ENCODE data around the gene ANXA11.
"Not testable (repeated sequence)": the region's sequence is repeated elsewhere in the genome, so short reads cannot be mapped to it uniquely, and the experiment has no call there.

The ANXA11 gene

GRCh38 chr10:80210259-80210658 is 4.9 kb upstream of the ANXA11 start:
- no peak for DNase-seq (ENCODE audit: low read depth in 2 of 2)

GRCh38 chr10:80207768-80208370 is 2.5 kb upstream of the ANXA11 start:
- no peak for DNase-seq (ENCODE audit: low read depth in 2 of 2)

- DNase-seq (ENCODE audit: low read depth in 2 of 2), result no peak
Observed at GRCh38 chr10:80206277-80206655, 929 bp upstream of the ANXA11 start.

- no peak for DNase-seq (ENCODE audit: low read depth in 2 of 2)
Observed at GRCh38 chr10:80204677-80205476, 460 bp downstream of the ANXA11 start.

- no peak for DNase-seq (ENCODE audit: low read depth in 2 of 2)
Observed at GRCh38 chr10:80203835-80204676, 1.3 kb downstream of the ANXA11 start.

- peak in 1 of 2 donors; percentile 42 for DNase-seq (ENCODE audit: low read depth in 2 of 2)
Observed at GRCh38 chr10:80202934-80203834, 2.2 kb downstream of the ANXA11 start.

GRCh38 chr10:80202530-80202929 is 2.8 kb downstream of the ANXA11 start:
- DNase-seq (ENCODE audit: low read depth in 2 of 2), result not testable (repeated sequence)

- no peak for DNase-seq (ENCODE audit: low read depth in 2 of 2)
Observed at GRCh38 chr10:80201608-80202141, 3.7 kb downstream of the ANXA11 start.

- DNase-seq (ENCODE audit: low read depth in 2 of 2), result no peak
Observed at GRCh38 chr10:80200687-80201086, 4.7 kb downstream of the ANXA11 start.

- no peak for DNase-seq (ENCODE audit: low read depth in 2 of 2)
Observed at GRCh38 chr10:80200259-80200658, 5.1 kb downstream of the ANXA11 start.

- no peak for DNase-seq (ENCODE audit: low read depth in 2 of 2)
Observed at GRCh38 chr10:80199828-80200227, 5.5 kb downstream of the ANXA11 start.

- no peak for DNase-seq (ENCODE audit: low read depth in 2 of 2)
Observed at GRCh38 chr10:80197972-80198916, 7.1 kb downstream of the ANXA11 start.

- no peak for DNase-seq (ENCODE audit: low read depth in 2 of 2)
Observed at GRCh38 chr10:80196950-80197315, 8.4 kb downstream of the ANXA11 start.

GRCh38 chr10:80196270-80196949 is 8.9 kb downstream of the ANXA11 start:
- DNase-seq (ENCODE audit: low read depth in 2 of 2), result peak; percentile 41 to 50

GRCh38 chr10:80195046-80195574 is 10.2 kb downstream of the ANXA11 start:
- DNase-seq (ENCODE audit: low read depth in 2 of 2), result no peak

- DNase-seq (ENCODE audit: low read depth in 2 of 2), result no peak
Observed at GRCh38 chr10:80194373-80195045, 10.8 kb downstream of the ANXA11 start.

- DNase-seq (ENCODE audit: low read depth in 2 of 2), result no peak
Observed at GRCh38 chr10:80192553-80192952, 12.8 kb downstream of the ANXA11 start.

- DNase-seq (ENCODE audit: low read depth in 2 of 2), result no peak
Observed at GRCh38 chr10:80191589-80192270, 13.6 kb downstream of the ANXA11 start.

Measured in stimulated activated CD8-positive, alpha-beta memory T cell treated with anti-CD3 and anti-CD28 coated beads, Interleukin-2, amount 100 ng/mL, for 1 hour (primary cell).